Amniotic epithelial cell (primary cell): ENCODE data around the gene CNNM2.
A peak's percentile ranks its signal among the peaks of the same experiment; 100 is the strongest.
"Not testable (repeated sequence)": the region's sequence is repeated elsewhere in the genome, so short reads cannot be mapped to it uniquely, and the experiment has no call there.

Experiments used
- DNase-seq: peaks from one replicate; pipeline ENCODE4 v3.0.0-alpha.2; 2010; ENCODE audit warnings: low read depth

The CNNM2 gene

GRCh38 chr10:103040418-103040817 is 122.3 kb downstream of the CNNM2 start:
- DNase-seq = peak; percentile 74

DNA sequence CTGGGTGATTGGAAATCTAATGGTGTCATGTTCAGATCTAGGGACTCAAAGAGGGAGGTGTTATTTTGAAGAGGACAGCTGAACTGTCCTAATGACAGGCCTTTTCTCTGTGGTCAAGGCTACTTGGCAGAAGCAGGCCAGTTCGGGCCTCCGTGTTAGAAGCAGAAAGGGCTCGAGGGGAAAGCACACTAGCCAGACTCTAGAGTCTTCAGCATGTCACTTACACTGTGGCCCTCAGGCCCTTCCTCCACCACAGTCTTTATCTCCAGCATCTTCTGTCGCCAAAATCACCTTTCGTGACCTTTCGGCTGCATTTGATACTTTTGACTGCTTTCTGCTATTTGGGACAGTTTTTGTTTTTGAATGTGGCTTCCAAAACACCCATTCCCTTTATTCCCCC is 123.3 kb downstream of the CNNM2 start:
- DNase-seq = no peak

DNA sequence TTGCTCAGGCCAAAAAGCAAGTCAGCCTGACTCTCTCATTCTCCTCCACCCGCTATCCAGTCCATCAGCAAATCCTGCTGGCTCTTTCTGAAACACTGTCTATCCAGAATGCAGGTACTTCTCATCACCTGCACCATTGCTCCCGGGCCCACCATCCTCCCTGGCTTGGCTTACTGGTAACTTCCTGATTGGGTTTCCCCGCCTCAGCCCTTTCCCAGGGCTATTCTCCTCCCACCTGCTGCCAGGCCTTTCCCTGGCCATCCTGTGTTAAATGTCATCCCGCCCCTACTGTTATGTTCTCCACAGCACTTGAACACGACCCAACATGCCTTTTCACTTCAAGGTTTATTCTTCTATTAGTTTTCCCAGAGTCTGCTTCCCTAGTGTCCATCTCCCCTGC is 124.0 kb downstream of the CNNM2 start:
- DNase-seq = no peak

DNA sequence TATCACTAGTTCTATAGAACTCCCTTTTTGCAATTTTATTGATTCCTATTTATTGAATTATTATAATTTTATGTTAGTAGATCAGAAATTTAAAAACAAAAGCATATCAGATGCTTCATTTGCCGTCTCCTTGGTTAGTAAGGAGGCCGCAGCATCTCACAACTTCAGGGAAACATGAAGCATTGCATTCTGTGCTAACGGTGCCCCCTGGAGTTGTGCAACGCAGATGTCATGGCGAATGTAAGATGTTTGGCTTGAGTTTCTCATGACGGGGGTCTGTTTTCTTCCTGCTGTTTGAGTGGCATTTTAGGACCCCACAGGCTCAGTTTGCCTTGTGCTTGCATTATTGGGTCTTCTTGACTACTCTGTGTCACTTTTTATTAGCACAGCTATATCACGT is 124.8 kb downstream of the CNNM2 start:
- DNase-seq = no peak

DNA sequence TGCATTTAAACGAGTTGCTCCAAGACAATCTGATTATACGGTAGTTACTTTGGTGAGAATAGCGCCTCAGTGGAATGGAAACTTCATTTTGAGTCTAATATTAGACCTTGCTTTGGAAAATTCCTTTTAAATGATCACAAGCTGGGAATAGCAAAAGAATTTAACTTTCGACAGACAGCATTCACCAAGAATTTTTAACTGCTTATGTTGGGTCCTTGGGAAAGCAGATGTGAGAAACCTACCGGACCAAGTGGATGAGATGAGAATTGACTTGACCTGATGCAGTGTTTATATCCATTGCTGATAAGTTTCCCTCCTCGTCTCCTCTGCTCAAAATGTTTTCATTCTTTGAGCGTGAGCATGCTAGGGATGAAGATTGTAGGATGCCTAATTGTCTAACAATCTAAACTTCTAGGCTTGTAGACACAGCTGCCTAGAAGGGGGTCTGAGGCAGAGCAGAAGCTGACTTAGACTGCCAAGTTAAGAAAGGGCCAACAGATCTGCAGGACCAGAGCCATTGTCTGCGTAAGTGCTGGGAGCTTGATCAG is 126.9 kb downstream of the CNNM2 start:
- peak; percentile 67 for DNase-seq

DNA sequence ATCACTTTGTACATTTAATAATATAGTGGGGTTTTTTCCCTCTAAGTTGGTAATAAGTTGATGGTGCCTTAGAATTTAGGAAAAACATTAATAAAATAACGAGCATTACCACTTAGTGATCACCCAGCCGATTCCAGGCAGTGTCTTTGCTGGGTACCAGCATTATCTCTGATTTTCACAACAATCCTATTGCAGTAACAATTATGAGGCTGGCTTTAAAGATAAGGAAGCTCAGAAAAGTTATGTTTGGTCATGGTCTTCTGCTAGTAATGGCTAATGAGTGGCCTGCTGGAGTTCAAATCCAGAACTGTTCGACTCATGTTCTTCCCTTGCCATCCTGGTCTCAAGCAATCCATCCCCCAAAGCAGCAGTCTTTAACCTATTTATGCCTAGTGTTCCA is 127.9 kb downstream of the CNNM2 start:
- DNase-seq = no peak

GRCh38 chr10:103047381-103047780 is 129.3 kb downstream of the CNNM2 start:
- DNase-seq = no peak

DNA sequence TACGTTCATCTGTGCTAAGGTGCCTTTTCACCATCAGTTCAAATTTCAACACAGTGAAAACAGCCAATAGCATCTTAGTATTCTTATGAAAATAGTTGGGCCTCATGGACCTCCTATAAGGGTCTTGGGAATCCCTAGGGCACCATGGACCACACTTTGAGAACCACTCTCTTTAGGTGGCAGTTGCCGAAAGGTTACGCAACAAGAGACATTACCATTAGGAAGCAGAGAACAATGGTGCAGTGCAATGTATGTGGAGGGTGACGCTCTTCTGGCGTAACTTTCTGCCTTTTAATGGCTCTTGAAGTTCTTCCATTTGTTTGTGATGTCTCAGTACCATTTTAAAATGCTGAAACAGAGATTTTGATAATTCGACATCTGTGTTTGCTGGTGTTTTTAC is 131.1 kb downstream of the CNNM2 start:
- DNase-seq = no peak

DNA sequence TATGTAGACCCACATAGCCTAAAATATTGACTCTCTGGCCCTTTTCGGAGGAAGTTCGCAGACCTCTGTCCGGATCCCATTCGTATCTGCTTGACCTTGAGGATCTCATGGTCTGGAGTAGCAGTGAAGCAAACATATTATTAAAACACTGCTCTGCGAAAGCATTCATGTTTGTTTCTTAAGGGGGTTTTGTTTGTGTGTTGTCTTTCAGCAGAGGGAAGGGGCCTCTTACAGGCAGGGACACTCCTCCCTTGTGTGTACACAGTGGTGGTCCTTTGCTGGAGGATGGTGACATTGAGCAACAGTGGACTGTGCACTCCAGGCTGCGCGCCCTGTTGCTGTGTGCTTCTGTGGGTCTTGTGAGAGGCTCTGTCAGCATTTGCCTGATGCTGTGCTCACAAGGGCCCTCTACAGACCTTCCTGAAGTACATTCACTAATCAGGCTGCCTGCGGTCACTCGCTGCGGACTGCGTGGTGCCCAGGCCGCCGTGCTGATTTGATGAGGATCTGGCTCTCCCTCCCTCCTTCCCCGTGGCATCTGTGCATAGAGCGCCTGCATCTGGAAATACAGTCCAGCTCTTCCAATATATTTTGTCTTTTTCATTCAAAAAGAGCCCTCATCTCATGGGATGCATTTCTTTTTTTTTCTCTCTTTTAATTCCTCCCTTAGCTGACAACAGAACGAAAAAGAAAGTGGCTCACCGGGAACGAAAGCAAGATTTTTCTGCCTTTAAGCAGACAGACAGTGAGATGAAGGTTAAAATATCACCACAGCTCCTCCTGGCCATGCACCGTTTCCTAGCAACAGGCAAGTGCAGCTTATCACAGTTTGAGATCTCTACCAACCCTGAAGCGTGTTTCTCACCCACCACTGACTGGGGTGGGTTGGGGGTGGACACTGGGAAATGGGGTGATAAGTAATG is 135.8 kb downstream of the CNNM2 start:
- peak; percentile 86 for DNase-seq

DNA sequence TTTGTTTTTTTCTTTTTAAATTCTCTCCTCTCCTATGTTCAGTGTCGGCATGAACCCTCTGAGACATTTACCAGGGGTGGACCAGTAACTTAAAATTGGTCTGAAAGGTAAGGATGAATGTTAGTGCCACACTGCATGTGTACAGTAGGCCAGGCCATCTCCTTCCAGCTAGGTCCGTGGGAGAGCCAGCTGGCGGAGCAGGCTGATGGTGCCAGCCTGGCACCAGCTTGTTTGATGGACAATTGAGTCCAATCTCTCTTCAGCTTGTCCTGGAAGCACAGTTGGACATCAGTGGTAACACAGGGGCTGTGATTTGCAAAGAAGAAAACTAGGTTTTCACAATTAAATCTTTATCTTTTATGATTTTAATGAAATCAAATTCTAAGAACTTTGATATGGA is 136.5 kb downstream of the CNNM2 start:
- no peak for DNase-seq

GRCh38 chr10:103055105-103055504 is 137.0 kb downstream of the CNNM2 start:
- DNase-seq = no peak

GRCh38 chr10:103058034-103058433 is 139.9 kb downstream of the CNNM2 start:
- DNase-seq = no peak

- DNase-seq = no peak
These were observed 142.5 kb downstream of the CNNM2 start for GRCh38 chr10:103060575-103060974.

GRCh38 chr10:103062854-103063590 is 144.9 kb downstream of the CNNM2 start:
- no peak for DNase-seq

DNA sequence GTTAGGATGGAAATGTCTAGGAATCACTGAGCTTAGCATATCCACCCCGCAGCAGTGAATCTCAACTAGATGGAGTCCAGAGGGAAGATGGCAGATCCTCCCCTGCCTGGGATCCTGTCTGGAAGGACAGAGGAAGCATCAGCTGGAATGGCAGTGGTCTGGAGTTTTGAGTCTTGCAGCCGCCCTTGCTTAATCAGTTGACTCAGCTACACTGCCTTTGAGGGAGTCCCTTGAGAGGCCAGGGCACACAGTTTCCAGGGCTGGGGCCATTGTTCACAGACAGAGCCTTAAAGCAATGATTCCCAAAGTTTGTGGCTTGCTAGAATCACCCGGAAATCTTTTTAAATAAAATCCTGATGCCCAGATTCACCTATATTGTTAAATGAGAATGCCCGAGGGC is 146.9 kb downstream of the CNNM2 start:
- DNase-seq = no peak

- DNase-seq = no peak
These were observed 148.3 kb downstream of the CNNM2 start for GRCh38 chr10:103066141-103067098.

GRCh38 chr10:103067099-103067477 is 149.0 kb downstream of the CNNM2 start:
- not testable (repeated sequence) for DNase-seq

GRCh38 chr10:103067484-103067883 is 149.4 kb downstream of the CNNM2 start:
- no peak for DNase-seq

- DNase-seq = no peak
These were observed 149.9 kb downstream of the CNNM2 start for GRCh38 chr10:103067956-103068355.

GRCh38 chr10:103069453-103070331 is 151.6 kb downstream of the CNNM2 start:
- peak; percentile 53 for DNase-seq

DNA sequence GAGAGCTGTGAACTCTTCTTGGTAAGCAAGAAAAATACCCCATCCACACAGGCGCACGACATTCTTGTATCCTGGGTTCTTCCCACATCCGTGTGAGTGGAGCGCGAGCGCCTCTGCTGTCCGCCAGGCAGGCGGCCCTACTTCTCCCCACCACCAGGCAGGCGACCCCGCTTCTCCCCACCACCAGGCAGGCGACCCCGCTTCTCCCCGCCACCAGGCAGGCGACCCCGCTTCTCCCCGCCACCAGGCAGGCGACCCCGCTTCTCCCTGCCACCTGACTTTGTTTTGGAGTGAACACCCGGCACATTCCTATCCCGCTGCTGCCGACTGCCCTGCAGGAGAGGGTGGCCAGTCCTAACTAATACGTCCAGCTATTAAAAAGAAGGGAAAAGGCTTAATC is 154.2 kb downstream of the CNNM2 start:
- DNase-seq = no peak
